Neural cell (in vitro differentiated cells): ENCODE results near the gene NFATC3. TPM values are rescaled to one million over a fixed set of nuclear protein-coding genes. Genes with fewer than 3 reads are reported as not detected.

Source experiments
- H2AFZ ChIP-seq: fragments of 200-600, 300-800 bp; sonication (generic), shearing (Covaris generic); 2 replicates; pipeline ENCODE4 v1.6.0; 2014; ENCODE audit warnings: low read depth, mild to moderate bottlenecking, antibody characterized with exemption, low read length, moderate library complexity
- H3F3A ChIP-seq: fragments of 200-600 bp; shearing (Covaris generic); 2 replicates; pipeline ENCODE4 v1.6.1; 2016; ENCODE audit warnings: mild to moderate bottlenecking, moderate library complexity, mixed read lengths, antibody characterized with exemption, low read length; ENCODE audit not compliant: insufficient read depth, poor library complexity, severe bottlenecking
- H3K27ac ChIP-seq: fragments of 200-600, 300-800 bp; sonication (generic), shearing (Covaris generic); 2 replicates; pipeline ENCODE4 v1.5.1; 2014; ENCODE audit warnings: mild to moderate bottlenecking, low read length, moderate library complexity
- H3K27me3 ChIP-seq: fragments of 300-800, 200-600 bp; sonication (generic), shearing (Covaris generic); 2 replicates; pipeline ENCODE4 v1.6.0; 2014; ENCODE audit warnings: mild to moderate bottlenecking, low read depth, low read length, moderate library complexity; ENCODE audit not compliant: insufficient read depth
- H3K36me3 ChIP-seq: fragments of 300-800, 200-600 bp; sonication (generic), shearing (Covaris generic); 2 replicates; pipeline ENCODE4 v1.5.1; 2014; ENCODE audit warnings: mild to moderate bottlenecking, antibody characterized with exemption, low read length, moderate library complexity; ENCODE audit not compliant: insufficient read depth
- H3K4me2 ChIP-seq: fragments of 300-800, 200-600 bp; sonication (generic), shearing (Covaris generic); 2 replicates; pipeline ENCODE4 v1.6.0; 2014; ENCODE audit warnings: mild to moderate bottlenecking, low read length
- H3K4me3 ChIP-seq: fragments of 300-800, 200-600 bp; sonication (generic), shearing (Covaris generic); 2 replicates; pipeline ENCODE4 v1.5.1; 2014; ENCODE audit warnings: mild to moderate bottlenecking, low read length, moderate library complexity
- H3K79me2 ChIP-seq: fragments of 200-600 bp; shearing (Covaris generic); replicated peaks from 2 replicates; pipeline ENCODE4 v1.6.0; 2014; ENCODE audit warnings: mild to moderate bottlenecking, low read length, moderate library complexity; ENCODE audit not compliant: insufficient read depth
- H3K9ac ChIP-seq: fragments of 300-800, 200-600 bp; sonication (generic), shearing (Covaris generic); 2 replicates; pipeline ENCODE4 v1.6.1; 2016; ENCODE audit warnings: mild to moderate bottlenecking, low read length, mixed read lengths
- H3K9me2 ChIP-seq: fragments of 200-600 bp; shearing (Covaris generic); 2 replicates; pipeline ENCODE4 v1.6.1; 2016; ENCODE audit warnings: mild to moderate bottlenecking, low read length, mixed read lengths; ENCODE audit not compliant: insufficient read depth
- H3K9me3 ChIP-seq: fragments of 200-600, 300-800 bp; sonication (generic), shearing (Covaris generic); 2 replicates; pipeline ENCODE4 v1.6.1; 2016; ENCODE audit warnings: mild to moderate bottlenecking, mixed run types, low read length, moderate library complexity, mixed read lengths
- H4K20me1 ChIP-seq: fragments of 200-600 bp; shearing (Covaris generic); 2 replicates; pipeline ENCODE4 v1.6.1; 2016; ENCODE audit warnings: mild to moderate bottlenecking, mixed run types; ENCODE audit not compliant: insufficient read depth
- CTCF ChIP-seq: fragments of 450-650 bp; IDR thresholded peaks from 2 replicates; pipeline ENCODE4 v1.5.1; 2014; ENCODE audit warnings: antibody characterized with exemption, mild to moderate bottlenecking, moderate library complexity; ENCODE audit not compliant: poor library complexity, severe bottlenecking
- EP300 ChIP-seq: fragments of 450-650 bp; conservative IDR thresholded peaks from 2 replicates; pipeline ENCODE4 v1.6.1; 2014; ENCODE audit warnings: antibody characterized with exemption, mild to moderate bottlenecking, moderate library complexity; ENCODE audit not compliant: poor library complexity, severe bottlenecking
- EZH2 ChIP-seq: fragments of 200-600, 300-800 bp; shearing (Covaris generic), sonication (generic); IDR thresholded peaks from 2 replicates; pipeline ENCODE4 v1.6.1; 2014; ENCODE audit warnings: antibody characterized with exemption, low read length, borderline replicate concordance, mild to moderate bottlenecking; ENCODE audit not compliant: insufficient read depth, poor library complexity, severe bottlenecking
- MXI1 ChIP-seq: fragments of 450-650 bp; conservative IDR thresholded peaks from 2 replicates; pipeline ENCODE4 v1.6.1; 2014; ENCODE audit warnings: antibody characterized with exemption, mild to moderate bottlenecking; ENCODE audit not compliant: poor library complexity, severe bottlenecking
- POLR2AphosphoS5 ChIP-seq: IDR thresholded peaks from 2 replicates; pipeline ENCODE4 v1.6.1; 2012
- RAD21 ChIP-seq: fragments of 450-650 bp; conservative IDR thresholded peaks from 2 replicates; pipeline ENCODE4 v1.6.1; 2014; ENCODE audit warnings: antibody characterized with exemption, mild to moderate bottlenecking, moderate library complexity
- SMC3 ChIP-seq: fragments of 450-650 bp; conservative IDR thresholded peaks from 2 replicates; pipeline ENCODE4 v1.6.1; 2014; ENCODE audit warnings: antibody characterized with exemption, mild to moderate bottlenecking, moderate library complexity; ENCODE audit not compliant: poor library complexity
- TAF1 ChIP-seq: IDR thresholded peaks from 2 replicates; pipeline ENCODE4 v1.6.1; 2012; ENCODE audit warnings: low read depth
- polyA plus RNA-seq: library from polyadenylated mRNA; depleted of rRNA; stranded (reverse); fragments of >200 nt; gene quantifications from 2 replicates; pipeline ENCODE4 v1.2.3, GENCODE V29; 2014
- TF ChIP-seq, protein P1 (sequence below): IDR thresholded peaks from 2 replicates; pipeline ENCODE4 v1.6.1; 2012; ENCODE audit warnings: borderline replicate concordance

NFATC3 gene
- polyA plus RNA-seq, 1 donor from 2014 or later: 6.2 TPM

DNA sequence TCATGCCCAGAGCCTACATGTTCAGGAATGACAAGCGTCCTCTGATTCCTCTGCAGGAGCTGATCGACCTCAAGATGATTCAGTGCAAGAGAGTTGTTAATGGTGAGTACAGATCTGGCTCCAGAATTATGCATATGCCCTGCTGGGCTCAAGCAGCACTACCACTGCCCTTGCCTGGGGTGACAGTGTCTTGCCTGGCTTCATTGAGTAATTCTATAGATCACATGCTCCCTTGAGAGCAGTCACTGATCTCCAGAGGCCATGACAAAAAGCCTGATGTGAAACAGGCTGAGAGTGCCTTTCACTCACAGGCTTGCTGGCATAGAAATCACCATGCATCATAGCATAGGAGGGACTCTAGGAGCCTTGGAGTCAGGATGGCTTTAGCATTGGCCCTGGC lies 35.7 kb upstream of the NFATC3 start:
- no peaks in the 10 kb centered on the region for H3K27me3 ChIP-seq
- no peaks in the 10 kb centered on the region for H3K9me2 ChIP-seq
- no peak overlapping the region for H3K27ac ChIP-seq
- no peaks in the 10 kb centered on the region for H4K20me1 ChIP-seq
- H2AFZ ChIP-seq: no peak overlapping the region
- TF ChIP-seq EZH2: no peak
- no peak for TF ChIP-seq SMC3
- no peak for TF ChIP-seq CTCF
- no peak for TF ChIP-seq MXI1
- TF ChIP-seq RAD21: no peak
- TF ChIP-seq, protein P1, sequence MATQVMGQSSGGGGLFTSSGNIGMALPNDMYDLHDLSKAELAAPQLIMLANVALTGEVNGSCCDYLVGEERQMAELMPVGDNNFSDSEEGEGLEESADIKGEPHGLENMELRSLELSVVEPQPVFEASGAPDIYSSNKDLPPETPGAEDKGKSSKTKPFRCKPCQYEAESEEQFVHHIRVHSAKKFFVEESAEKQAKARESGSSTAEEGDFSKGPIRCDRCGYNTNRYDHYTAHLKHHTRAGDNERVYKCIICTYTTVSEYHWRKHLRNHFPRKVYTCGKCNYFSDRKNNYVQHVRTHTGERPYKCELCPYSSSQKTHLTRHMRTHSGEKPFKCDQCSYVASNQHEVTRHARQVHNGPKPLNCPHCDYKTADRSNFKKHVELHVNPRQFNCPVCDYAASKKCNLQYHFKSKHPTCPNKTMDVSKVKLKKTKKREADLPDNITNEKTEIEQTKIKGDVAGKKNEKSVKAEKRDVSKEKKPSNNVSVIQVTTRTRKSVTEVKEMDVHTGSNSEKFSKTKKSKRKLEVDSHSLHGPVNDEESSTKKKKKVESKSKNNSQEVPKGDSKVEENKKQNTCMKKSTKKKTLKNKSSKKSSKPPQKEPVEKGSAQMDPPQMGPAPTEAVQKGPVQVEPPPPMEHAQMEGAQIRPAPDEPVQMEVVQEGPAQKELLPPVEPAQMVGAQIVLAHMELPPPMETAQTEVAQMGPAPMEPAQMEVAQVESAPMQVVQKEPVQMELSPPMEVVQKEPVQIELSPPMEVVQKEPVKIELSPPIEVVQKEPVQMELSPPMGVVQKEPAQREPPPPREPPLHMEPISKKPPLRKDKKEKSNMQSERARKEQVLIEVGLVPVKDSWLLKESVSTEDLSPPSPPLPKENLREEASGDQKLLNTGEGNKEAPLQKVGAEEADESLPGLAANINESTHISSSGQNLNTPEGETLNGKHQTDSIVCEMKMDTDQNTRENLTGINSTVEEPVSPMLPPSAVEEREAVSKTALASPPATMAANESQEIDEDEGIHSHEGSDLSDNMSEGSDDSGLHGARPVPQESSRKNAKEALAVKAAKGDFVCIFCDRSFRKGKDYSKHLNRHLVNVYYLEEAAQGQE: no peak
- no peak for TF ChIP-seq POLR2AphosphoS5
- TF ChIP-seq EP300: no peak
- no peak for TF ChIP-seq TAF1
- no peak overlapping the region for H3K9ac ChIP-seq
- H3K9me3 ChIP-seq: no peaks in the 10 kb centered on the region
- no peaks in the 10 kb centered on the region for H3K36me3 ChIP-seq
- no peaks in the 10 kb centered on the region for H3F3A ChIP-seq
- H3K79me2 ChIP-seq: no peaks in the 10 kb centered on the region
- no peak overlapping the region for H3K4me3 ChIP-seq
- no peak overlapping the region for H3K4me2 ChIP-seq

DNA sequence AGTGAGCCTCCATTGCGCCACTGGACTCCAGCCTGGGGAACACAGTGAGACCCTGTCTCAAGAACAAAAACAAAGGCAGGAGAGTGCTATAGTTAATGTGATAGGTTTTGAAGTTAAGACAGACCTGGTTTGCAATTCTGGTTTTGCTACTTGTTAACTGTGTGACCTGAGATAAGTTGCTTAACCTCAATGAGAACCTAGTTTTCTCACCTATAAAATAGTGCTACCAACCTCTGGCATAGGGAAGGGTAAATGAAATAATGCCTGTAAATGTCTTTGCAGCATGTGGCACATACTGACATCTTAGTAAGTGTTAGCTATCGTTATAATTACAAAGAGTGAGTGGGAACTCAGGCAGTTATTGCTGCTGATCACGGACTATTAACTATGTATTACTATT lies 29.8 kb upstream of the NFATC3 start:
- Histone ChIP-seq H2AFZ (no peak overlapping the region), H3K27ac (no peak overlapping the region), H3K9ac (no peak overlapping the region), H3K9me3 (no peaks in the 10 kb centered on the region), H3K9me2 (no peaks in the 10 kb centered on the region), H3K36me3 (no peaks in the 10 kb centered on the region), H3K79me2 (no peaks in the 10 kb centered on the region), H3K27me3 (no peaks in the 10 kb centered on the region), H3K4me3 (no peak overlapping the region), H3F3A (no peaks in the 10 kb centered on the region), H4K20me1 (no peaks in the 10 kb centered on the region), H3K4me2 (no peak overlapping the region)
- TF ChIP-seq, protein P1: no peak
- no peak for TF ChIP-seq POLR2AphosphoS5
- TF ChIP-seq MXI1: no peak
- TF ChIP-seq SMC3: no peak
- no peak for TF ChIP-seq TAF1
- no peak for TF ChIP-seq CTCF
- no peak for TF ChIP-seq EZH2
- TF ChIP-seq RAD21: no peak
- TF ChIP-seq EP300: no peak
